Uterus (tissue), 2 donors: ENCODE measurements around the gene FBXL3.

Source experiments
- CTCF ChIP-seq, 4 experiments: fragments of 200-600 bp in 2 of 4; fragments of 450-650 bp in 2 of 4; sonication (generic) in 2 of 4; IDR thresholded peaks; one replicate each; pipeline ENCODE4 v1.5.1; 2016 to 2019; ENCODE audit warnings: antibody characterized with exemption in 4 of 4, mild to moderate bottlenecking in 2 of 4, moderate library complexity in 1 of 4
- POLR2A ChIP-seq, 2 donors: fragments of 450-650 bp; IDR thresholded peaks; one replicate each; pipeline ENCODE4 v1.6.1; 2016; ENCODE audit warnings: antibody characterized with exemption in 2 of 2, mild to moderate bottlenecking in 1 of 2, moderate library complexity in 1 of 2

- no peak for TF ChIP-seq POLR2A (IDR thresholded peaks at IDR 0.05)
- TF ChIP-seq CTCF (IDR thresholded peaks at IDR 0.05): no peak
These were observed 13.9 kb upstream of the FBXL3 start for GRCh38 chr13:77040835-77041234.
